ENCODE results near the gene PHC2.

DNA sequence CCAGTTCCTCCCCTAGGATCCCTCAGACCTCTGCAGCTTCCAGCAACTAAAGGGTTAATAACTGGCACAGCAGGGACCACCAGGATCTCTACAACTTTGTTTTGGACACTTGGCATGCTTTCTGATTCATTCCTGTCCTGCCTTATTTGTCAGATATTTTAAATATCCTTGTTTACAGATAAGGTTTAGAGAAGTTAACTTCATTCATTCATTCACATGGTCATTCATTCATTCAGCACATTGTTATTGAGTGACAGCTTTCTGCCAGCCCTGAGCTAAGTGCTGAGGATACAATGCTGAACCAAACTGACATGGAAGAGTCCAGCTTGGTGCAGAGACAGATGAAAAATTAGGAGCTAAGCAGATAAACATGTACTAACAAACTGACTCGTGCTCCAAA, 8.8 kb upstream of the PHC2 start:
- TF ChIP-seq, protein P1, sequence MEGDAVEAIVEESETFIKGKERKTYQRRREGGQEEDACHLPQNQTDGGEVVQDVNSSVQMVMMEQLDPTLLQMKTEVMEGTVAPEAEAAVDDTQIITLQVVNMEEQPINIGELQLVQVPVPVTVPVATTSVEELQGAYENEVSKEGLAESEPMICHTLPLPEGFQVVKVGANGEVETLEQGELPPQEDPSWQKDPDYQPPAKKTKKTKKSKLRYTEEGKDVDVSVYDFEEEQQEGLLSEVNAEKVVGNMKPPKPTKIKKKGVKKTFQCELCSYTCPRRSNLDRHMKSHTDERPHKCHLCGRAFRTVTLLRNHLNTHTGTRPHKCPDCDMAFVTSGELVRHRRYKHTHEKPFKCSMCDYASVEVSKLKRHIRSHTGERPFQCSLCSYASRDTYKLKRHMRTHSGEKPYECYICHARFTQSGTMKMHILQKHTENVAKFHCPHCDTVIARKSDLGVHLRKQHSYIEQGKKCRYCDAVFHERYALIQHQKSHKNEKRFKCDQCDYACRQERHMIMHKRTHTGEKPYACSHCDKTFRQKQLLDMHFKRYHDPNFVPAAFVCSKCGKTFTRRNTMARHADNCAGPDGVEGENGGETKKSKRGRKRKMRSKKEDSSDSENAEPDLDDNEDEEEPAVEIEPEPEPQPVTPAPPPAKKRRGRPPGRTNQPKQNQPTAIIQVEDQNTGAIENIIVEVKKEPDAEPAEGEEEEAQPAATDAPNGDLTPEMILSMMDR (IDR thresholded peaks at IDR 0.05) = no peak
- no peak for TF ChIP-seq POLR2A (IDR thresholded peaks at IDR 0.05)
